OCI-LY7 (cell line): ENCODE measurements around the gene TTLL5.

Experiments
- CTCF ChIP-seq: fragments of 200-600 bp; sonication (generic); conservative IDR thresholded peaks from 2 replicates; pipeline ENCODE4 v1.5.1; 2014; ENCODE audit warnings: mild to moderate bottlenecking, antibody characterized with exemption, low read length, moderate library complexity, mixed read lengths
- EZH2phosphoT487 ChIP-seq: fragments of 200-600 bp; sonication (generic); IDR thresholded peaks from 2 replicates; pipeline ENCODE4 v1.6.1; 2018; ENCODE audit warnings: low read depth, borderline replicate concordance, mild to moderate bottlenecking, mixed run types, antibody characterized with exemption, low read length, moderate library complexity, mixed read lengths

DNA sequence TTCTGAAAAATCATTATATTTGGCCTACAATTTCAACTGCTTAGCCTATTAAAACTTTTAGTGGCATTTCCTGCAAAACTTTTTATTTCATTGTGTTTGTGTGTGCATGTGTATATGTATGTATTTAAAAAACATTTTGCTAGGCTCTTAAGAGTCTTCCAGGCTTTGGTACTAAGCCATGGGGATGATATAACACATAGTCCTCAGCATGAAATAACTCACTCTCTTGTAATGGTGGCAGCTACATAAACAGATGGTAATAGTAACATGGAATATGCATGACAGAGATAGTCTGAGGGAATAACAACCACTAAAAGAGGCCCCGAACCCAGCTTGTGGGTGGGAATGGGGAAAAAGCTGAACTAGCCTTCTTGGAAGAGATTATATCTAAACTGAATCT, 141.4 kb downstream of the TTLL5 start:
- TF ChIP-seq CTCF (no peak), EZH2phosphoT487 (no peak)
